Panc1 (cell line): ENCODE results near the gene RIC8A. TPM values are rescaled to one million over a fixed set of nuclear protein-coding genes. Genes with fewer than 3 reads are reported as not detected.

Source experiments
- ATAC-seq: fragments of 200-7000 bp; cut with Tn5 transposase; 2 replicates; pipeline ENCODE4 v1.9.1; 2020; ENCODE audit warnings: mild to moderate bottlenecking, moderate library complexity
- BruUV-seq: library from RNA; stranded (reverse); fragments of 400-500 nt; replicated peaks from 2 replicates; lab custom pipeline; 2021; lab: Mats Ljungman, UMichigan
- CTCF ChIA-PET: fragments of 300-600 bp; sonication (Branson Sonifier 250); formaldehyde crosslinking; loops from one replicate; lab custom pipeline; 2022; ENCODE audit warnings: antibody characterized with exemption; lab: Charles Lee
- POLR2A ChIA-PET: fragments of 300-600 bp; sonication (Branson Sonifier 250); formaldehyde crosslinking; loops from one replicate; lab custom pipeline; 2022; ENCODE audit warnings: antibody characterized with exemption; lab: Charles Lee
- DNase-seq: peaks from one replicate; pipeline ENCODE4 v3.0.0-alpha.2; 2010; ENCODE audit warnings: low read depth, low spot score
- H3K27ac ChIP-seq: 2 replicates; pipeline ENCODE4 v1.5.1; 2011; ENCODE audit warnings: mild to moderate bottlenecking, low read length, inconsistent platforms
- H3K27me3 ChIP-seq: fragments of 200-500 bp; sonication (Bioruptor generic); 2 replicates; pipeline ENCODE4 v1.6.0; 2014; ENCODE audit warnings: low read length, inconsistent platforms; ENCODE audit not compliant: control insufficient read depth, insufficient read depth
- H3K36me3 ChIP-seq: fragments of 200-500 bp; sonication (Bioruptor generic); 2 replicates; pipeline ENCODE4 v1.5.1; 2014; ENCODE audit warnings: inconsistent platforms, mild to moderate bottlenecking, low read length, moderate library complexity; ENCODE audit not compliant: control insufficient read depth, insufficient read depth
- H3K4me1 ChIP-seq: 2 replicates; pipeline ENCODE4 v1.5.1; 2011; ENCODE audit warnings: inconsistent platforms, mild to moderate bottlenecking, low read length, moderate library complexity; ENCODE audit not compliant: control insufficient read depth, insufficient read depth
- H3K4me3 ChIP-seq, 2 experiments: 2 replicates each; pipeline ENCODE4 v1.5.1; 2011 to 2012; ENCODE audit warnings: low read depth in 2 of 2, low read length in 2 of 2, mild to moderate bottlenecking in 2 of 2, inconsistent platforms in 1 of 2, moderate library complexity in 1 of 2
- H3K9me3 ChIP-seq: fragments of 200-500 bp; sonication (Bioruptor generic); 2 replicates; pipeline ENCODE4 v1.5.1; 2014; ENCODE audit warnings: low read depth, mild to moderate bottlenecking, inconsistent platforms, low read length, moderate library complexity; ENCODE audit not compliant: control insufficient read depth, insufficient read depth
- POLR2AphosphoS5 ChIP-seq: IDR thresholded peaks from 2 replicates; pipeline ENCODE4 v1.6.1; 2012; ENCODE audit warnings: mild to moderate bottlenecking, low read depth, low read length, moderate library complexity
- SIN3A ChIP-seq: IDR thresholded peaks from 2 replicates; pipeline ENCODE4 v1.6.1; 2012; ENCODE audit warnings: low read depth, mild to moderate bottlenecking, low read length, moderate library complexity, borderline replicate concordance; ENCODE audit not compliant: insufficient read depth
- TCF7L2 ChIP-seq: IDR thresholded peaks from 2 replicates; pipeline ENCODE4 v1.6.1; 2011; ENCODE audit warnings: mild to moderate bottlenecking, low read depth, low read length, inconsistent platforms
- in situ Hi-C: cut with HindIII; loops from 2 replicates; pipeline ENCODE4 v1.10.0; 2016; ENCODE audit warnings: low sequenced_read_pairs, low pct_unique_long_range_greater_than_20kb
- intact Hi-C: fragments of 100-400 bp; cut with micrococcal nuclease; formaldehyde crosslinking; loops from one replicate; pipeline ENCODE4 v1.10.0; 2022; ENCODE audit not compliant: unreplicated experiment
- total RNA-seq: library from RNA; stranded (reverse); gene quantifications from one replicate; pipeline ENCODE4 v1.2.1, GENCODE V29; 2021; ENCODE audit not compliant: unreplicated experiment
- TF ChIP-seq, protein P1 (sequence below): fragments of 450-650 bp; IDR thresholded peaks from 2 replicates; pipeline ENCODE4 v1.5.1; 2017; ENCODE audit warnings: mild to moderate bottlenecking
- TF ChIP-seq, protein P2 (sequence below), 2 experiments: IDR thresholded peaks; 2 replicates each; pipeline ENCODE4 v1.6.1; 2011 to 2012; ENCODE audit warnings: low read depth in 2 of 2, control low read depth in 1 of 2, low read length in 1 of 2, mild to moderate bottlenecking in 1 of 2, moderate library complexity in 1 of 2; ENCODE audit not compliant: insufficient read depth in 1 of 2

RIC8A gene
- total RNA-seq, 1 experiment from 2014 or later: 264 TPM

GRCh38 chr11:259413-259812, 51.9 kb downstream of the RIC8A start:
- Histone ChIP-seq H3K27me3 (no peaks in the 10 kb centered on the region), H3K27ac (no peak overlapping the region), H3K4me3 (no peak overlapping the region), H3K36me3 (no peaks in the 10 kb centered on the region), H3K4me1 (no peaks in the 10 kb centered on the region), H3K9me3 (no peaks in the 10 kb centered on the region)
- TF ChIP-seq POLR2AphosphoS5 (no peak), SIN3A (no peak), TCF7L2 (no peak)
- TF ChIP-seq, protein P1, sequence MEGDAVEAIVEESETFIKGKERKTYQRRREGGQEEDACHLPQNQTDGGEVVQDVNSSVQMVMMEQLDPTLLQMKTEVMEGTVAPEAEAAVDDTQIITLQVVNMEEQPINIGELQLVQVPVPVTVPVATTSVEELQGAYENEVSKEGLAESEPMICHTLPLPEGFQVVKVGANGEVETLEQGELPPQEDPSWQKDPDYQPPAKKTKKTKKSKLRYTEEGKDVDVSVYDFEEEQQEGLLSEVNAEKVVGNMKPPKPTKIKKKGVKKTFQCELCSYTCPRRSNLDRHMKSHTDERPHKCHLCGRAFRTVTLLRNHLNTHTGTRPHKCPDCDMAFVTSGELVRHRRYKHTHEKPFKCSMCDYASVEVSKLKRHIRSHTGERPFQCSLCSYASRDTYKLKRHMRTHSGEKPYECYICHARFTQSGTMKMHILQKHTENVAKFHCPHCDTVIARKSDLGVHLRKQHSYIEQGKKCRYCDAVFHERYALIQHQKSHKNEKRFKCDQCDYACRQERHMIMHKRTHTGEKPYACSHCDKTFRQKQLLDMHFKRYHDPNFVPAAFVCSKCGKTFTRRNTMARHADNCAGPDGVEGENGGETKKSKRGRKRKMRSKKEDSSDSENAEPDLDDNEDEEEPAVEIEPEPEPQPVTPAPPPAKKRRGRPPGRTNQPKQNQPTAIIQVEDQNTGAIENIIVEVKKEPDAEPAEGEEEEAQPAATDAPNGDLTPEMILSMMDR: no peak
- TF ChIP-seq, protein P2, sequence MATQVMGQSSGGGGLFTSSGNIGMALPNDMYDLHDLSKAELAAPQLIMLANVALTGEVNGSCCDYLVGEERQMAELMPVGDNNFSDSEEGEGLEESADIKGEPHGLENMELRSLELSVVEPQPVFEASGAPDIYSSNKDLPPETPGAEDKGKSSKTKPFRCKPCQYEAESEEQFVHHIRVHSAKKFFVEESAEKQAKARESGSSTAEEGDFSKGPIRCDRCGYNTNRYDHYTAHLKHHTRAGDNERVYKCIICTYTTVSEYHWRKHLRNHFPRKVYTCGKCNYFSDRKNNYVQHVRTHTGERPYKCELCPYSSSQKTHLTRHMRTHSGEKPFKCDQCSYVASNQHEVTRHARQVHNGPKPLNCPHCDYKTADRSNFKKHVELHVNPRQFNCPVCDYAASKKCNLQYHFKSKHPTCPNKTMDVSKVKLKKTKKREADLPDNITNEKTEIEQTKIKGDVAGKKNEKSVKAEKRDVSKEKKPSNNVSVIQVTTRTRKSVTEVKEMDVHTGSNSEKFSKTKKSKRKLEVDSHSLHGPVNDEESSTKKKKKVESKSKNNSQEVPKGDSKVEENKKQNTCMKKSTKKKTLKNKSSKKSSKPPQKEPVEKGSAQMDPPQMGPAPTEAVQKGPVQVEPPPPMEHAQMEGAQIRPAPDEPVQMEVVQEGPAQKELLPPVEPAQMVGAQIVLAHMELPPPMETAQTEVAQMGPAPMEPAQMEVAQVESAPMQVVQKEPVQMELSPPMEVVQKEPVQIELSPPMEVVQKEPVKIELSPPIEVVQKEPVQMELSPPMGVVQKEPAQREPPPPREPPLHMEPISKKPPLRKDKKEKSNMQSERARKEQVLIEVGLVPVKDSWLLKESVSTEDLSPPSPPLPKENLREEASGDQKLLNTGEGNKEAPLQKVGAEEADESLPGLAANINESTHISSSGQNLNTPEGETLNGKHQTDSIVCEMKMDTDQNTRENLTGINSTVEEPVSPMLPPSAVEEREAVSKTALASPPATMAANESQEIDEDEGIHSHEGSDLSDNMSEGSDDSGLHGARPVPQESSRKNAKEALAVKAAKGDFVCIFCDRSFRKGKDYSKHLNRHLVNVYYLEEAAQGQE (IDR thresholded peaks at IDR 0.05; ENCODE audit: insufficient read depth in 1 of 2, low read depth in 2 of 2, low read length in 1 of 2): no peak
- DNase-seq (no peak), ATAC-seq (no peak)
- ChIA-PET CTCF (no interaction called here), POLR2A (no interaction called here)
- in situ Hi-C loops (no loop called here), intact Hi-C loops (no loop called here)
- no TSS peak for BruUV-seq

GRCh38 chr11:261624-262023, 54.1 kb downstream of the RIC8A start:
- DNase-seq (no peak), ATAC-seq (no peak)
- Histone ChIP-seq H3K4me3 (no peak overlapping the region), H3K27ac (no peak overlapping the region), H3K4me1 (no peaks in the 10 kb centered on the region), H3K9me3 (peaks cover 2% of the 10 kb centered on the region; the same call in 1 of the 2 replicates), H3K36me3 (no peaks in the 10 kb centered on the region), H3K27me3 (no peaks in the 10 kb centered on the region)
- ChIA-PET POLR2A (no interaction called here), CTCF (no interaction called here)
- BruUV-seq: no TSS peak
- in situ Hi-C loops (no loop called here), intact Hi-C loops (no loop called here)
- TF ChIP-seq TCF7L2: no peak

Other genes with a start within 250 kb of the RIC8A start
- not detected for gene SCGB1C1, start 14.6 kb upstream of the RIC8A start, total RNA-seq
- 89.0 TPM for gene BET1L, start 309 bp upstream of the RIC8A start, total RNA-seq
- 37.5 TPM for gene SIRT3, start 28.6 kb downstream of the RIC8A start, total RNA-seq
- gene PSMD13, start 29.3 kb downstream of the RIC8A start, total RNA-seq: 271 TPM
- 0.59 TPM for gene NLRP6, start 70.7 kb downstream of the RIC8A start, total RNA-seq
- 115 TPM for gene PGGHG, start 81.4 kb downstream of the RIC8A start, total RNA-seq
- not detected for gene IFITM5, start 91.8 kb downstream of the RIC8A start, total RNA-seq
- gene IFITM2, start 100.1 kb downstream of the RIC8A start, total RNA-seq: 183 TPM
- gene IFITM1, start 106.3 kb downstream of the RIC8A start, total RNA-seq: 66.3 TPM
- 614 TPM for gene IFITM3, start 113.2 kb downstream of the RIC8A start, total RNA-seq
- 122 TPM for gene B4GALNT4, start 161.8 kb downstream of the RIC8A start, total RNA-seq
- gene PKP3, start 186.5 kb downstream of the RIC8A start, total RNA-seq: 36.8 TPM
- 183 TPM for gene SIGIRR, start 207.3 kb downstream of the RIC8A start, total RNA-seq
- 61.4 TPM for gene ANO9, start 234.3 kb downstream of the RIC8A start, total RNA-seq
- 103 TPM for gene PTDSS2, start 242.6 kb downstream of the RIC8A start, total RNA-seq